Type B pancreatic cell (in vitro differentiated cells): ENCODE data around the gene ENAH. TPM values are rescaled to one million over a fixed set of nuclear protein-coding genes. Genes with fewer than 3 reads are reported as not detected.

Experiments
- DNase-seq: peaks from one replicate; pipeline ENCODE4 v3.0.0; 2021; ENCODE audit warnings: mixed read lengths; ENCODE audit not compliant: unreplicated experiment; ENCODE audit errors: extremely low spot score
- H3K27ac Mint-ChIP-seq: 2 replicates; pipeline ENCODE4 v1.8.0; 2021; ENCODE audit warnings: mild to moderate bottlenecking, mixed read lengths
- H3K27me3 Mint-ChIP-seq: 2 replicates; pipeline ENCODE4 v1.8.0; 2021; ENCODE audit warnings: mixed read lengths
- H3K36me3 Mint-ChIP-seq: 2 replicates; pipeline ENCODE4 v1.8.0; 2021; ENCODE audit warnings: mixed read lengths
- H3K4me1 Mint-ChIP-seq: one replicate; pipeline ENCODE4 v1.8.0; 2021; ENCODE audit warnings: mixed read lengths; ENCODE audit not compliant: unreplicated experiment
- H3K4me3 Mint-ChIP-seq: 2 replicates; pipeline ENCODE4 v1.8.0; 2021; ENCODE audit warnings: mild to moderate bottlenecking, mixed read lengths
- H3K9me3 Mint-ChIP-seq: 2 replicates; pipeline ENCODE4 v1.8.0; 2021; ENCODE audit warnings: mixed read lengths
- total RNA-seq: library from RNA; stranded (reverse); gene quantifications from 2 replicates; pipeline ENCODE4 v1.2.1, GENCODE V29; 2021; ENCODE audit warnings: low replicate concordance
- TF ChIP-seq, protein P1 (sequence below): fragments of 200-600 bp; sonication (generic); conservative IDR thresholded peaks from 2 replicates; pipeline ENCODE4 v1.5.0; 2021; ENCODE audit warnings: antibody characterized with exemption, mild to moderate bottlenecking

ENAH gene
- total RNA-seq, 1 donor from 2014 or later: 133 TPM

DNA sequence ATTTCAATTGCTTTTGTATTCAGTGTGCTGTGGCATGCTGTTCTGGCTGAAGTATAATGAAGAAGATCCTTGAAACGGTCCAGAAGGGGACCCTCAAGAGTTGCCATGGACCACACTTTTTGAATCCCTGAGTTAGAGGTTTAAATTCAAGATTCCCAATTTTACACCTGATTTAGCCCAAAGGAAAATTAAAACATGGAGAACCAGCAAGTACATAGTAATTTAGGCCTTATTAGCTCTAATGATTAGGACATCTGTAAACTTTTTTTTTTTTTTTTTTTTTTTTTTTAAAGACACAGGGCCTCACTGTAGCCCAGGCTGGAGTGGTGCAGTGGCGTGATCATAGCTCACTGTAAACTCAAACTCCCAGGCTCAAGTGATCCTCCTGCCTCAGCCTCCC lies 107.3 kb downstream of the ENAH start:
- Mint-ChIP-seq H3K27ac (no peak overlapping the region), H3K36me3 (peaks cover 9% of the 10 kb centered on the region), H3K9me3 (no peaks in the 10 kb centered on the region), H3K4me1 (peaks cover 29% of the 10 kb centered on the region), H3K27me3 (no peaks in the 10 kb centered on the region), H3K4me3 (no peak overlapping the region)
- DNase-seq: no peak
- TF ChIP-seq, protein P1, sequence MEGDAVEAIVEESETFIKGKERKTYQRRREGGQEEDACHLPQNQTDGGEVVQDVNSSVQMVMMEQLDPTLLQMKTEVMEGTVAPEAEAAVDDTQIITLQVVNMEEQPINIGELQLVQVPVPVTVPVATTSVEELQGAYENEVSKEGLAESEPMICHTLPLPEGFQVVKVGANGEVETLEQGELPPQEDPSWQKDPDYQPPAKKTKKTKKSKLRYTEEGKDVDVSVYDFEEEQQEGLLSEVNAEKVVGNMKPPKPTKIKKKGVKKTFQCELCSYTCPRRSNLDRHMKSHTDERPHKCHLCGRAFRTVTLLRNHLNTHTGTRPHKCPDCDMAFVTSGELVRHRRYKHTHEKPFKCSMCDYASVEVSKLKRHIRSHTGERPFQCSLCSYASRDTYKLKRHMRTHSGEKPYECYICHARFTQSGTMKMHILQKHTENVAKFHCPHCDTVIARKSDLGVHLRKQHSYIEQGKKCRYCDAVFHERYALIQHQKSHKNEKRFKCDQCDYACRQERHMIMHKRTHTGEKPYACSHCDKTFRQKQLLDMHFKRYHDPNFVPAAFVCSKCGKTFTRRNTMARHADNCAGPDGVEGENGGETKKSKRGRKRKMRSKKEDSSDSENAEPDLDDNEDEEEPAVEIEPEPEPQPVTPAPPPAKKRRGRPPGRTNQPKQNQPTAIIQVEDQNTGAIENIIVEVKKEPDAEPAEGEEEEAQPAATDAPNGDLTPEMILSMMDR: no peak

- TF ChIP-seq, protein P1: no peak
- peaks cover 27% of the 10 kb centered on the region for H3K4me1 Mint-ChIP-seq
- H3K27me3 Mint-ChIP-seq: no peaks in the 10 kb centered on the region
- H3K36me3 Mint-ChIP-seq: peaks cover 7% of the 10 kb centered on the region
- no peaks in the 10 kb centered on the region for H3K9me3 Mint-ChIP-seq
- no peak for DNase-seq
- no peak overlapping the region for H3K27ac Mint-ChIP-seq
- H3K4me3 Mint-ChIP-seq: no peak overlapping the region
Observed at GRCh38 chr1:225544924-225545323, 108.0 kb downstream of the ENAH start.

DNA sequence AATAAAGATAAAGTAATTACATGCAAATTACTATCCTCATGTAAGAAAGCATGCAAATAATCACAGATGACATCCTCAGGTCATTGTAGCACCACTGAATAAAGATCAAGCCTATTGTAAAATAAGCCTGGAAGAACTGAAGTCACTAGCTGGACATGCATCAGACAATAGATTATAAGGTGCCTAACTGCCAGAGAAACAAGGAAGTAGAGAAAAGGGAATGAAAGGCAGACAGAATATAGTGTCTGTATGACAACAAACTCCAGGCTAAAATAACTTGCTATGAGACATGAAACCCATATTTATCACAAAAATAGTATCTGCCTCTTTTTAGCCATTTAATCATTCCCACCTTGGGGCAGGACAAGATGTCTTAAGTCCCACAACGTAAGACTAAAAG lies 108.7 kb downstream of the ENAH start:
- H3K4me3 Mint-ChIP-seq: peak overlapping the region; percentile 32
- H3K27me3 Mint-ChIP-seq: no peaks in the 10 kb centered on the region
- no peaks in the 10 kb centered on the region for H3K9me3 Mint-ChIP-seq
- no peak for DNase-seq
- H3K36me3 Mint-ChIP-seq: peaks cover 2% of the 10 kb centered on the region
- H3K4me1 Mint-ChIP-seq: peaks cover 26% of the 10 kb centered on the region
- peak overlapping the region; percentile 69 for H3K27ac Mint-ChIP-seq
- TF ChIP-seq, protein P1: no peak

GRCh38 chr1:225543350-225543749 lies 109.6 kb downstream of the ENAH start:
- H3K36me3 Mint-ChIP-seq: no peaks in the 10 kb centered on the region
- H3K4me3 Mint-ChIP-seq: no peak overlapping the region
- no peaks in the 10 kb centered on the region for H3K27me3 Mint-ChIP-seq
- no peak for DNase-seq
- no peaks in the 10 kb centered on the region for H3K9me3 Mint-ChIP-seq
- peaks cover 28% of the 10 kb centered on the region for H3K4me1 Mint-ChIP-seq
- TF ChIP-seq, protein P1: no peak
- H3K27ac Mint-ChIP-seq: no peak overlapping the region

DNA sequence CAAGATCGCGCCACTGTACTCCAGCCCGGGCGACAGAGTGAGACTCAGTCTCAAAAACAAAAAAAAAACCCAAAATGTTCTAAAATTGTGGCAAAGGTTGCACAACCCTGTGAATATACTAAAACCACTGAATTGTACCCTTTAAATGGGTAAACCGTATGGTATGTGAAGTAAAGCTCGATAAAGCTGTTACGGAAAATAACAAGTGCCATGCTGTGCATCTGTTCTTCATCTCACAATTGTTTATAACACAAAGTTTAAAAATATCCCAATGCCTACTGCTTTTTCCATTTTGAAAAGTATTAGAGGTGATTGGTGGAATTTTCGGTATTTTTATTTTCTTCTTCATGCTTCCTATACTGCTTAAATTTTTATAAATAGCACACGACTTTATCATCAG lies 111.5 kb downstream of the ENAH start:
- TF ChIP-seq, protein P1: no peak
- no peaks in the 10 kb centered on the region for H3K27me3 Mint-ChIP-seq
- no peaks in the 10 kb centered on the region for H3K9me3 Mint-ChIP-seq
- H3K27ac Mint-ChIP-seq: no peak overlapping the region
- H3K4me3 Mint-ChIP-seq: no peak overlapping the region
- no peak for DNase-seq
- H3K36me3 Mint-ChIP-seq: no peaks in the 10 kb centered on the region
- peaks cover 22% of the 10 kb centered on the region for H3K4me1 Mint-ChIP-seq

DNA sequence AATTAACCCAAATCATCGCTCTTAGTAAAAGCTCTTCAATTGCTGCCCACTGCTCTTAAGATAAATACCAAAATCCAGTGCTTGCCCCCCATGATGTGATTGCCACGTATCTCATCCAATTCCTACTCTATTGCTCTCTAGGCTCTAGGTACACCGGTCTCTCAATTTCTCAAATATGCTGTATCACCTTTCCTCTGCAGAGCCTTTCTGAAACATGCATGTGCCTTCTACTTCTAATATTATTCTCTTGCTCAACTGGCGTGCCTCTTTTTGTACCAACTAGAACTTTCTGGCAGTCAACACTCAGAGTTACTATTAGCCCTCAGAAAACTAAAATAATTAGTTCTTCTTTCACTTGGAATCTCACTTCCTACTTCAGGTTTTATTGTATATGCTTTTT lies 113.3 kb downstream of the ENAH start:
- DNase-seq: no peak
- TF ChIP-seq, protein P1: no peak
- Mint-ChIP-seq H3K4me3 (no peak overlapping the region), H3K27ac (no peak overlapping the region), H3K27me3 (no peaks in the 10 kb centered on the region), H3K9me3 (no peaks in the 10 kb centered on the region), H3K4me1 (peaks cover 28% of the 10 kb centered on the region), H3K36me3 (no peaks in the 10 kb centered on the region)
